K562 (cell line): ENCODE data around the gene SH3PXD2B. TPM values are rescaled to one million over a fixed set of nuclear protein-coding genes. Genes with fewer than 3 reads are reported as not detected.
A peak's percentile ranks its signal among the peaks of the same experiment; 100 is the strongest.

Experiments
- ATAC-seq: fragments of 200-7000 bp; cut with Tn5 transposase; 3 replicates; pipeline ENCODE4 v1.9.1; 2020; ENCODE audit warnings: moderate library complexity
- BruUV-seq: library from RNA; stranded (reverse); fragments of 400-500 nt; replicated peaks from 2 replicates; lab custom pipeline; 2021; lab: Mats Ljungman, UMichigan
- CTCF ChIA-PET: fragments of 300-600 bp; formaldehyde crosslinking; extraction: SDS; loops from one replicate; lab custom pipeline; 2021; ENCODE audit warnings: low intra/inter-chr PET ratio; lab: Yijun Ruan, JAX
- POLR2A ChIA-PET: fragments of 300-600, 350-650 bp; sonication (Branson Sonifier 250); formaldehyde crosslinking; extraction: SDS; loops from one replicate; lab custom pipeline; 2021; ENCODE audit warnings: antibody characterized with exemption, inconsistent platforms; lab: Yijun Ruan, JAX
- DNase-seq, 4 experiments: peaks; one replicate each; pipeline versions ENCODE4 v3.0.0 to v3.0.0-alpha.2; 2011 to 2018; ENCODE audit warnings: low spot score in 3 of 4, mixed read lengths in 3 of 4; ENCODE audit errors: extremely low read depth in 1 of 4
- FAIRE-seq: peaks from 2 replicates; lab custom pipeline; 2011; peaks lifted over from hg19 to GRCh38; lab: Jason Lieb, UNC
- H2AFZ ChIP-seq: 2 replicates; pipeline ENCODE4 v1.6.0; 2011; ENCODE audit warnings: low read depth, low read length, control low read depth, inconsistent platforms
- H3K27ac ChIP-seq: fragments of 200-600 bp; 3 replicates; pipeline ENCODE4 v1.8.0; 2011; ENCODE audit warnings: low read depth, mild to moderate bottlenecking, control low read depth, inconsistent platforms, low read length, moderate library complexity, mixed read lengths; ENCODE audit errors: extremely low read depth
- H3K27me3 ChIP-seq, 2 experiments: fragments of 300-600 bp in 1 of 2; 2 replicates in 1 of 2; 3 replicates in 1 of 2; pipeline versions ENCODE4 v1.6.0 to v1.8.0; 2011; ENCODE audit warnings: inconsistent platforms in 2 of 2, low read length in 2 of 2, mild to moderate bottlenecking in 1 of 2, mixed read lengths in 1 of 2, moderate library complexity in 1 of 2; ENCODE audit not compliant: control insufficient read depth in 2 of 2, insufficient read depth in 2 of 2
- H3K36me3 ChIP-seq: fragments of 300-600 bp; 3 replicates; pipeline ENCODE4 v1.8.0; 2011; ENCODE audit warnings: mild to moderate bottlenecking, low read length, inconsistent platforms; ENCODE audit not compliant: control insufficient read depth, insufficient read depth
- H3K4me1 ChIP-seq, 2 experiments: fragments of 200-600 bp in 1 of 2; replicated peaks in 1 of 2; 2 replicates in 1 of 2; 3 replicates in 1 of 2; pipeline versions ENCODE4 v1.5.1 to v1.8.0; 2011; ENCODE audit warnings: inconsistent platforms in 2 of 2, low read length in 2 of 2, mild to moderate bottlenecking in 1 of 2, mixed read lengths in 1 of 2, moderate library complexity in 1 of 2; ENCODE audit not compliant: control insufficient read depth in 2 of 2, insufficient read depth in 2 of 2
- H3K4me2 ChIP-seq: 2 replicates; pipeline ENCODE4 v1.6.1; 2011; ENCODE audit warnings: low read length, control low read depth, inconsistent platforms, mixed read lengths; ENCODE audit not compliant: insufficient read depth
- H3K4me3 ChIP-seq: fragments of 200-600 bp; sonication (generic), shearing (Covaris generic); 2 replicates; pipeline ENCODE4 v1.5.1; 2016; ENCODE audit warnings: control low read depth, inconsistent platforms
- H3K79me2 ChIP-seq: fragments of 200-600 bp; 3 replicates; pipeline ENCODE4 v1.8.0; 2011; ENCODE audit warnings: low read length, inconsistent platforms; ENCODE audit not compliant: control insufficient read depth, insufficient read depth
- H3K9ac ChIP-seq, 2 experiments: 2 replicates each; pipeline versions ENCODE4 v1.6.0 to v1.6.1; 2011; ENCODE audit warnings: low read depth in 2 of 2, low read length in 2 of 2, control low read depth in 1 of 2, inconsistent platforms in 1 of 2, mild to moderate bottlenecking in 1 of 2, mixed read lengths in 1 of 2; ENCODE audit not compliant: insufficient read depth in 1 of 2
- H3K9me1 ChIP-seq: one replicate; pipeline ENCODE4 v1.6.0; 2011; ENCODE audit warnings: inconsistent platforms, mild to moderate bottlenecking, low read length, moderate library complexity; ENCODE audit not compliant: control insufficient read depth, insufficient read depth
- H3K9me3 ChIP-seq: replicated peaks from 2 replicates; pipeline ENCODE4 v1.5.1; 2011; ENCODE audit warnings: low read depth, low read length, inconsistent platforms; ENCODE audit not compliant: control insufficient read depth, insufficient read depth
- H4K20me1 ChIP-seq: replicated peaks from 2 replicates; pipeline ENCODE4 v1.6.1; 2011; ENCODE audit warnings: low read length, inconsistent platforms, mixed read lengths; ENCODE audit not compliant: control insufficient read depth, insufficient read depth
- CEBPG ChIP-seq, 3 experiments: fragments of 200-800 bp in 1 of 3; sonication (Bioruptor generic) in 1 of 3; sonication (generic) in 1 of 3; formaldehyde crosslinking in 1 of 3; IDR thresholded peaks in 2 of 3; conservative IDR thresholded peaks in 1 of 3; 2 replicates each; pipeline versions ENCODE4 v1.6.1 to v1.8.0; 2016 to 2022; ENCODE audit warnings: missing compliant biosample characterization in 2 of 3, missing genetic modification characterization in 2 of 3, mild to moderate bottlenecking in 1 of 3, missing genetic modification reagents in 1 of 3
- NRF1 ChIP-seq, 2 experiments: fragments of 450-650 bp; IDR thresholded peaks in 1 of 2; conservative IDR thresholded peaks in 1 of 2; 2 replicates each; pipeline ENCODE4 v1.6.1; 2014; ENCODE audit warnings: mild to moderate bottlenecking in 2 of 2
- SRSF9 ChIP-seq: fragments of 200-400 bp; formaldehyde crosslinking; IDR thresholded peaks from 2 replicates; pipeline ENCODE4 v1.6.1; 2017; ENCODE audit warnings: low read depth, low read length, borderline replicate concordance
- ZNF12 ChIP-seq: sonication (generic); formaldehyde crosslinking; IDR thresholded peaks from 2 replicates; pipeline ENCODE4 v1.4.0; 2020; ENCODE audit warnings: mild to moderate bottlenecking, missing genetic modification reagents
- ZNF184 ChIP-seq: sonication (generic); formaldehyde crosslinking; IDR thresholded peaks from 2 replicates; pipeline ENCODE4 v1.5.0; 2020; ENCODE audit warnings: missing genetic modification reagents
- WGBS: fragments of 100-300 bp; shearing (Covaris generic); methylation state at CpG from one replicate; pipeline ENCODE4 v1.1.6; 2016; ENCODE audit warnings: low coverage, mixed read lengths; ENCODE audit not compliant: insufficient coverage; ENCODE audit errors: missing lambda C conversion rate; 5-methylcytosine and 5-hydroxymethylcytosine counted together
- in situ Hi-C: fragments of 300-500 bp; cut with MboI; formaldehyde crosslinking; loops from 4 replicates; pipeline ENCODE4 v1.15.0; 2018; ENCODE audit warnings: inconsistent platforms, mixed read lengths
- intact Hi-C: fragments of 100-400 bp; cut with micrococcal nuclease; formaldehyde crosslinking; loops from 2 replicates; pipeline ENCODE4 v1.14.2; 2022
- polyA plus RNA-seq, 8 experiments: library from polyadenylated mRNA; depleted of rRNA in 4 of 8; stranded (reverse) in 5 of 8; unstranded in 3 of 8; fragments of >200 nt; fragmentation: Nextera tagmentation in 2 of 8; fragmentation: Illumina TruSeq in 1 of 8; extraction: Ambion mirVana in 2 of 8; extraction: Trizol in 1 of 8; gene quantifications; 2 replicates each; pipeline versions ENCODE4 v1.2.1 to v1.2.3, GENCODE V29; 2011 to 2014; ENCODE audit warnings: inconsistent platforms in 1 of 8, missing spikeins in 1 of 8
- total RNA-seq, 7 experiments: library from RNA; depleted of rRNA in 6 of 7; stranded (reverse); fragments of >200 nt in 6 of 7; fragmentation: Illumina TruSeq in 2 of 7; extraction: Trizol in 2 of 7; gene quantifications; 2 replicates each; pipeline versions ENCODE4 v1.2.1 to v1.2.3, GENCODE V29; 2011 to 2021; ENCODE audit warnings: low replicate concordance in 1 of 7

SH3PXD2B gene
- total and polyA plus RNA-seq, 9 of the 15 experiments (the other 6 are each of a cell fraction or from before 2014, with no cell fraction given): 0.04 to 0.66 (median 0.19) TPM

DNA sequence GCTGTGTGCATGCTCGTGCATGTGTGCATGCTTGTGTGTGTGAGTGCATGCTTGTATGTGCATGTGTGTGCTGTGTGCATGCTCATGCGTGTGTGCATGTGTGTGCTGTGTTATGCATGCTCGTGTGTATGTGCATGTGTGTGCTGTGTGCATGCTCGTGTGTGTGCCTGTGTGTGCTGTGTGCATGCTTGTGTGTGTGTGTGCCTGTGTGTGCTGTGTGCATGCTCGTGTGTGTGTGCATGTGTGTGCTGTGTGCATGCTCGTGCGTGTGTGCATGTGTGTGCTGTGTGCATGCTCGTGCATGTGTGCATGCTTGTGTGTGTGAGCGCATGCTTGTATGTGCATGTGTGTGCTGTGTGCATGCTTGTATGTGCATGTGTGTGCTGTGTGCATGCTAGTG lies 30.3 kb upstream of the SH3PXD2B start:
- intact Hi-C loops: no loop called here

DNA sequence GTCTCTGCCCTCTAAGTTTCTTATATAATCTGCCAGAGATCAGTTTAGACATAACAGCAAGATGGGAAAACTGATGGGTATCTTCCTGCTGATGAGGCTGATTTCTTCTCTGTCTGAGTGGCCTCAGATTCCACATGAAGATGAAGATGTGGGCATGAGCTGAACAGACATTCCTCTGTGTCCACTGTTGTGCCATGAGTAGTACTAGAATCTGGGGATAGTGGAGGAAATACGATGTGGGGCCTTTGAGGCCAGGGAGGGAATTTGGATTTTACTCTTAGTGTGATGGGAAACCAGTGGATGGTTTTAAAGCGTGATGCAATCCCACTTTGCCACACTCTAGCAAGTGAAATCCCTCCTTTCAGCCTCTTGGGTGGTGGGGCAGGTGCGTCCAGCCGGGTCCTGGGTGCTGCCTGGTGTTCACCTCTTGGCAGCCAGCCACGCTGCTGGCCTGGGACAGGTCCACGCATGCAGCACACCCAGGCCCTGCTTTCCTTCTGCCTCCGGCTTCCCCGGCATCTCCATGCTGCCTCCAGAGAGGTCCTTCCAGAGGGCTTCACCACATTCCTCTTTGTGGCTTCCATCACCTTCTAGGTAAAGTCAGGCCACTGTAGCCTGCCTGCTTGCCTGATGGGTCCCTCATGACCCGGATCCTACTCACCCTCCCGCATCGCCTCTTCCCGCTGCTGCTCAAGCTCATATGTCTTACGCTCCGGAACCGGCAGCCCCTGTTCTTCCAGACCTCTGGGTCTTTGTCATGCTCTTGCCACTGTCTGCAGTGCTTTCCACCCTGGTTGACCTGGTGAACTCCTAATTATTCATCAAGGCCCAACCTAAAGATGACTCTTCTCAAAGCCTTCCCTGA lies 28.1 kb upstream of the SH3PXD2B start:
- DNase-seq: no peak
- Histone ChIP-seq H3K27ac (no peak overlapping the region), H3K79me2 (no peaks in the 10 kb centered on the region), H3K9me3 (no peaks in the 10 kb centered on the region), H3K9me1 (no peaks in the 10 kb centered on the region), H3K4me2 (no peak overlapping the region), H2AFZ (no peak overlapping the region), H3K36me3 (no peaks in the 10 kb centered on the region), H3K27me3 (peaks cover 0 to 13% of the 10 kb centered on the region in 2 experiments; a peak in 1 of 5 replicates), H3K9ac (no peak overlapping the region)
- POLR2A ChIA-PET: no interaction called here
- CTCF ChIA-PET: interaction anchor here (1.9 kb wide), 1 partner anchor 216 kb away, joined by 5 read pairs; no protein-coding TSS in a partner anchor
- no peak for FAIRE-seq
- ATAC-seq: no peak
- intact Hi-C loops: no loop called here
- in situ Hi-C loops: loop anchor here (10.0 kb wide), 1 partner anchor 462 kb away; no protein-coding TSS in a partner anchor
- TF ChIP-seq CEBPG (CRISPR knock-in tag; IDR thresholded peaks at IDR 0.05) (no peak), CEBPG (tag; conservative IDR thresholded peaks at IDR 0.05 in 1 of 2, IDR thresholded peaks at IDR 0.05 in 1 of 2) (peak in 1 of 2 experiments; percentile 35; a peak in 1 of 4 replicates), ZNF184 (CRISPR knock-in tag) (no peak), ZNF12 (CRISPR knock-in tag) (no peak)
- TF ChIP-seq, all 486 proteins: peak for 1
- 2% methylated on average over 14 of the region's 15 CpGs for WGBS
- H4K20me1 ChIP-seq: no peaks in the 10 kb centered on the region; the same call in 1 of the 2 replicates
- BruUV-seq: no TSS peak
- no peak overlapping the region for H3K4me3 ChIP-seq
- no peaks in the 10 kb centered on the region for H3K4me1 ChIP-seq

More for the DNA sequence above, 30.3 kb upstream of the SH3PXD2B start:
- ChIA-PET CTCF (no interaction called here), POLR2A (no interaction called here)
- no peaks in the 10 kb centered on the region; the same call in 1 of the 2 replicates for H4K20me1 ChIP-seq
- no peak for DNase-seq
- no peak overlapping the region for H3K9ac ChIP-seq
- BruUV-seq: no TSS peak
- no peaks in the 10 kb centered on the region for H3K36me3 ChIP-seq
- H3K79me2 ChIP-seq: no peaks in the 10 kb centered on the region
- 1% methylated on average over 9 of the region's 9 CpGs for WGBS
- in situ Hi-C loops: loop anchor here (10.0 kb wide), 1 partner anchor 460 kb away; no protein-coding TSS in a partner anchor
- FAIRE-seq: no peak
- H3K9me3 ChIP-seq: no peaks in the 10 kb centered on the region
- no peak for ATAC-seq
- TF ChIP-seq NRF1 (conservative IDR thresholded peaks at IDR 0.05 in 1 of 2, IDR thresholded peaks at IDR 0.05 in 1 of 2) (no peak), SRSF9 (no peak)
- no peak overlapping the region for H2AFZ ChIP-seq
- no peak overlapping the region for H3K4me2 ChIP-seq
- H3K4me3 ChIP-seq: no peak overlapping the region
- H3K27me3 ChIP-seq: peaks cover 7 to 27% of the 10 kb centered on the region in 2 experiments; a peak in 4 of 5 replicates
- no peaks in the 10 kb centered on the region for H3K9me1 ChIP-seq
- H3K4me1 ChIP-seq: no peaks in the 10 kb centered on the region; a peak in 1 of 5 replicates
- H3K27ac ChIP-seq: no peak overlapping the region
